Panc1 (cell line): ENCODE results near the gene GRIK4. TPM values are rescaled to one million over a fixed set of nuclear protein-coding genes. Genes with fewer than 3 reads are reported as not detected.

ENCODE experiments used
- ATAC-seq: fragments of 200-7000 bp; cut with Tn5 transposase; 2 replicates; pipeline ENCODE4 v1.9.1; 2020; ENCODE audit warnings: mild to moderate bottlenecking, moderate library complexity
- BruUV-seq: library from RNA; stranded (reverse); fragments of 400-500 nt; replicated peaks from 2 replicates; lab custom pipeline; 2021; lab: Mats Ljungman, UMichigan
- CTCF ChIA-PET: fragments of 300-600 bp; sonication (Branson Sonifier 250); formaldehyde crosslinking; loops from one replicate; lab custom pipeline; 2022; ENCODE audit warnings: antibody characterized with exemption; lab: Charles Lee
- POLR2A ChIA-PET: fragments of 300-600 bp; sonication (Branson Sonifier 250); formaldehyde crosslinking; loops from one replicate; lab custom pipeline; 2022; ENCODE audit warnings: antibody characterized with exemption; lab: Charles Lee
- DNase-seq: peaks from one replicate; pipeline ENCODE4 v3.0.0-alpha.2; 2010; ENCODE audit warnings: low read depth, low spot score
- H3K27ac ChIP-seq: 2 replicates; pipeline ENCODE4 v1.5.1; 2011; ENCODE audit warnings: mild to moderate bottlenecking, low read length, inconsistent platforms
- H3K27me3 ChIP-seq: fragments of 200-500 bp; sonication (Bioruptor generic); 2 replicates; pipeline ENCODE4 v1.6.0; 2014; ENCODE audit warnings: low read length, inconsistent platforms; ENCODE audit not compliant: control insufficient read depth, insufficient read depth
- H3K36me3 ChIP-seq: fragments of 200-500 bp; sonication (Bioruptor generic); 2 replicates; pipeline ENCODE4 v1.5.1; 2014; ENCODE audit warnings: inconsistent platforms, mild to moderate bottlenecking, low read length, moderate library complexity; ENCODE audit not compliant: control insufficient read depth, insufficient read depth
- H3K4me1 ChIP-seq: 2 replicates; pipeline ENCODE4 v1.5.1; 2011; ENCODE audit warnings: inconsistent platforms, mild to moderate bottlenecking, low read length, moderate library complexity; ENCODE audit not compliant: control insufficient read depth, insufficient read depth
- H3K4me3 ChIP-seq, 2 experiments: 2 replicates each; pipeline ENCODE4 v1.5.1; 2011 to 2012; ENCODE audit warnings: low read depth in 2 of 2, low read length in 2 of 2, mild to moderate bottlenecking in 2 of 2, inconsistent platforms in 1 of 2, moderate library complexity in 1 of 2
- H3K9me3 ChIP-seq: fragments of 200-500 bp; sonication (Bioruptor generic); 2 replicates; pipeline ENCODE4 v1.5.1; 2014; ENCODE audit warnings: low read depth, mild to moderate bottlenecking, inconsistent platforms, low read length, moderate library complexity; ENCODE audit not compliant: control insufficient read depth, insufficient read depth
- POLR2AphosphoS5 ChIP-seq: IDR thresholded peaks from 2 replicates; pipeline ENCODE4 v1.6.1; 2012; ENCODE audit warnings: mild to moderate bottlenecking, low read depth, low read length, moderate library complexity
- REST ChIP-seq, 2 experiments: IDR thresholded peaks; 2 replicates each; pipeline ENCODE4 v1.6.1; 2011 to 2012; ENCODE audit warnings: low read depth in 2 of 2, control low read depth in 1 of 2, low read length in 1 of 2, mild to moderate bottlenecking in 1 of 2, moderate library complexity in 1 of 2; ENCODE audit not compliant: insufficient read depth in 1 of 2
- SIN3A ChIP-seq: IDR thresholded peaks from 2 replicates; pipeline ENCODE4 v1.6.1; 2012; ENCODE audit warnings: low read depth, mild to moderate bottlenecking, low read length, moderate library complexity, borderline replicate concordance; ENCODE audit not compliant: insufficient read depth
- TCF7L2 ChIP-seq: IDR thresholded peaks from 2 replicates; pipeline ENCODE4 v1.6.1; 2011; ENCODE audit warnings: mild to moderate bottlenecking, low read depth, low read length, inconsistent platforms
- in situ Hi-C: cut with HindIII; loops from 2 replicates; pipeline ENCODE4 v1.10.0; 2016; ENCODE audit warnings: low sequenced_read_pairs, low pct_unique_long_range_greater_than_20kb
- intact Hi-C: fragments of 100-400 bp; cut with micrococcal nuclease; formaldehyde crosslinking; loops from one replicate; pipeline ENCODE4 v1.10.0; 2022; ENCODE audit not compliant: unreplicated experiment
- total RNA-seq: library from RNA; stranded (reverse); gene quantifications from one replicate; pipeline ENCODE4 v1.2.1, GENCODE V29; 2021; ENCODE audit not compliant: unreplicated experiment
- TF ChIP-seq, protein P1 (sequence below): fragments of 450-650 bp; IDR thresholded peaks from 2 replicates; pipeline ENCODE4 v1.5.1; 2017; ENCODE audit warnings: mild to moderate bottlenecking

GRIK4 gene
- total RNA-seq, 1 experiment from 2014 or later: 0.62 TPM

GRCh38 chr11:120510406-120511115 lies 987 bp upstream of the GRIK4 start:
- ChIA-PET CTCF (interaction anchor here (1.5 kb wide), 1 partner anchor 174 kb away, joined by 12 read pairs; no protein-coding TSS in a partner anchor), POLR2A (no interaction called here)
- TF ChIP-seq POLR2AphosphoS5: no peak
- peaks cover 3% of the 10 kb centered on the region for H3K4me1 ChIP-seq
- peaks cover 3% of the 10 kb centered on the region for H3K27me3 ChIP-seq
- BruUV-seq: no TSS peak
- no peak for DNase-seq
- H3K4me3 ChIP-seq: peak overlapping the region; percentile 41 to 42; a peak in 3 of 4 replicates
- intact Hi-C loops: loop anchor here (1.0 to 10.0 kb wide), 5 partner anchors 175 to 684 kb away; no protein-coding TSS in a partner anchor
- H3K36me3 ChIP-seq: no peaks in the 10 kb centered on the region
- H3K9me3 ChIP-seq: no peaks in the 10 kb centered on the region
- H3K27ac ChIP-seq: no peak overlapping the region
- in situ Hi-C loops: no loop called here
- peak; percentile 4 for ATAC-seq

DNA sequence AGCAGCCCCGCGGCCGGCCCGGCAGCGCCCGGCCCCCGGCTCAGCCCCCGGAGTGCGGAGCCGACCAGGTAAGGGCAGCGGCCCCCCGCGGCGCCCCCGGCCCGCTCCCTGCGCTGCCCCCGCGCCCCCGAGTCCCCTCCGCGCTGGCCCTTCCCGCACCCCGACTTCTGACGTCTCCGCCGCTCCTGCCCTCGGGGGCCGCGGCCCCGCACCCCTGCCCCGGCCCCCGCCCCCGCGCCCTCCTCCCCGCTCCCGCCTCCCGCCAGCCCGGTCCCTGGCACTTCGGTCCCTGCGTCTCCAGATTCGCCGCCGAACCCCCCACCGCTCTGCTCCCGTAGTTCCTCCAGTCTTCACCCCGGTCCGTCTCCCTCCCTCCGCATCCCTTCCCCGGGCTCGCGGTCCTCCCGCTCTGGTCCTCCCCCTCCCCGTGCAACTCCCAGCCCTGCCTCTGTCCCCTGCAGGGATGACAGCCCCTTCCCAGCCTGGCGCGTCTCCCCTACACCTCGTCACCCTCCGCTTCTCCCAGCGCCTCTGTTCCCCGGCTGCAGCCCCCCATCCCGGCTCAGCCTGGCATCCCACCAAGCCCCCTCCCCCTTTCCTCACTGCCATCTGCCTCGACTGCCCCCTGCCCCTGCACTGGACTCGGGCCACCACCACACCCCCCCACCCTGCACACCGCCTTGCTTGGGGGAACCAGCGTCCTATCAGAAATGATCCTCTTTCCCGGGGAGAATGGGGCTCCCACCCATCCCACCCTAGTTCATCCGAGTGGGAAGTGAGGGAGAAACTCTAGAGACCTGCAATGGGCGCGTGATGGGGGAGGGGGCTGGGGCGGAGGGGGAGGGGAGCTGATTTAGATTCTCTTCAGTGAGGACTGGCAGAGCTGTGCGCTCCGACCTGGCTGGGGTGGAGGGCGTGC lies 531 bp downstream of the GRIK4 start:
- ChIA-PET CTCF (interaction anchor here (0.5 to 1.6 kb wide), 8 partner anchors 9 to 690 kb away, joined by 3 to 12 read pairs (median 4); no protein-coding TSS in a partner anchor), POLR2A (no interaction called here)
- in situ Hi-C loops (no loop called here), intact Hi-C loops (loop anchor here (1.0 to 10.0 kb wide), 5 partner anchors 173 to 683 kb away; no protein-coding TSS in a partner anchor)
- no TSS peak for BruUV-seq
- no peak for DNase-seq
- Histone ChIP-seq H3K9me3 (no peaks in the 10 kb centered on the region), H3K27ac (no peak overlapping the region), H3K4me3 (peak overlapping the region; percentile 14 to 27; a peak in 3 of 4 replicates), H3K36me3 (no peaks in the 10 kb centered on the region), H3K4me1 (peaks cover 3% of the 10 kb centered on the region), H3K27me3 (peaks cover 3% of the 10 kb centered on the region)
- no peak for ATAC-seq
- TF ChIP-seq REST (IDR thresholded peaks at IDR 0.05; ENCODE audit: insufficient read depth in 1 of 2, low read depth in 2 of 2, low read length in 1 of 2): no peak
- TF ChIP-seq, protein P1, sequence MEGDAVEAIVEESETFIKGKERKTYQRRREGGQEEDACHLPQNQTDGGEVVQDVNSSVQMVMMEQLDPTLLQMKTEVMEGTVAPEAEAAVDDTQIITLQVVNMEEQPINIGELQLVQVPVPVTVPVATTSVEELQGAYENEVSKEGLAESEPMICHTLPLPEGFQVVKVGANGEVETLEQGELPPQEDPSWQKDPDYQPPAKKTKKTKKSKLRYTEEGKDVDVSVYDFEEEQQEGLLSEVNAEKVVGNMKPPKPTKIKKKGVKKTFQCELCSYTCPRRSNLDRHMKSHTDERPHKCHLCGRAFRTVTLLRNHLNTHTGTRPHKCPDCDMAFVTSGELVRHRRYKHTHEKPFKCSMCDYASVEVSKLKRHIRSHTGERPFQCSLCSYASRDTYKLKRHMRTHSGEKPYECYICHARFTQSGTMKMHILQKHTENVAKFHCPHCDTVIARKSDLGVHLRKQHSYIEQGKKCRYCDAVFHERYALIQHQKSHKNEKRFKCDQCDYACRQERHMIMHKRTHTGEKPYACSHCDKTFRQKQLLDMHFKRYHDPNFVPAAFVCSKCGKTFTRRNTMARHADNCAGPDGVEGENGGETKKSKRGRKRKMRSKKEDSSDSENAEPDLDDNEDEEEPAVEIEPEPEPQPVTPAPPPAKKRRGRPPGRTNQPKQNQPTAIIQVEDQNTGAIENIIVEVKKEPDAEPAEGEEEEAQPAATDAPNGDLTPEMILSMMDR: no peak
- no peak for TF ChIP-seq SIN3A
- TF ChIP-seq POLR2AphosphoS5: no peak
- TF ChIP-seq TCF7L2: no peak
